T-helper 2 cell (primary cell): ENCODE results near the gene KIF9.
"Not testable (repeated sequence)": the region's sequence is repeated elsewhere in the genome, so short reads cannot be mapped to it uniquely, and the experiment has no call there.

Experiments used
- DNase-seq, 5 experiments: peaks; one replicate each; pipeline versions ENCODE4 v3.0.0 to v3.0.0-alpha.2; 2012 to 2022

The KIF9 gene

DNA sequence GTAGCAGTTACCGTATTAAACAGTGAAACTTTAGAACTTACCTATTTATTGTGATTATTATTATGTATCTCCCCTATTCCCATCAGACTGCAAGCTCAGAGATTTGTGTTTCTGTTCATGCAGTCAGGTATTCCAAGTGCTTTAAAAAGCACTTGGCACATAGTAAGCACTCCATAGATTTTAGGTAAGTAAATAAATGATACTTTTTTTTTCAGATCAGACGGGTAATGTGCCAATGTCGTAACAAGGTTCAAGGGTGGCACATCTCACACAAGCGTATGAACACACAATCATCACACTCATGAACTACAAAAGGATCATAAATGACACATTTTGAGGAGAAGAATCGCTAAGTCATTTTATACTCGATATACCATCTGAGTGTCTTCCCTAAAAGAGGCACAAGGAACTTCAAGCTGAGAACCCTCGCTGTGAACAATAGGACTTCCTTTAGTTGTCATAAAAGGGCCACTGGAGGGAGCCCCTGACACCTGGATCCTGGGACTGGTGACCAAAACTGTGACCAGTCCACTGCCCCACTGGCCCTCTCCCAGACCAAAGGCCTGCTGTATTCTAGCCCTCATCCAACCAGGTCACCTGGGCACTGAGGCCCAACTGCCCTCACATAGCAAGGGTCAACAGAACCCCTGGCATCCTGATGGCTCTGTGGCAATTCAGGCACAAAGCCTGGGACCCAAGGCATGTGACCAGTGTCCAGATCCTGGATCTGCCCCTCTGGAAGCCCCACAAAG, 32.1 kb downstream of the KIF9 start:
- no peak for DNase-seq

DNA sequence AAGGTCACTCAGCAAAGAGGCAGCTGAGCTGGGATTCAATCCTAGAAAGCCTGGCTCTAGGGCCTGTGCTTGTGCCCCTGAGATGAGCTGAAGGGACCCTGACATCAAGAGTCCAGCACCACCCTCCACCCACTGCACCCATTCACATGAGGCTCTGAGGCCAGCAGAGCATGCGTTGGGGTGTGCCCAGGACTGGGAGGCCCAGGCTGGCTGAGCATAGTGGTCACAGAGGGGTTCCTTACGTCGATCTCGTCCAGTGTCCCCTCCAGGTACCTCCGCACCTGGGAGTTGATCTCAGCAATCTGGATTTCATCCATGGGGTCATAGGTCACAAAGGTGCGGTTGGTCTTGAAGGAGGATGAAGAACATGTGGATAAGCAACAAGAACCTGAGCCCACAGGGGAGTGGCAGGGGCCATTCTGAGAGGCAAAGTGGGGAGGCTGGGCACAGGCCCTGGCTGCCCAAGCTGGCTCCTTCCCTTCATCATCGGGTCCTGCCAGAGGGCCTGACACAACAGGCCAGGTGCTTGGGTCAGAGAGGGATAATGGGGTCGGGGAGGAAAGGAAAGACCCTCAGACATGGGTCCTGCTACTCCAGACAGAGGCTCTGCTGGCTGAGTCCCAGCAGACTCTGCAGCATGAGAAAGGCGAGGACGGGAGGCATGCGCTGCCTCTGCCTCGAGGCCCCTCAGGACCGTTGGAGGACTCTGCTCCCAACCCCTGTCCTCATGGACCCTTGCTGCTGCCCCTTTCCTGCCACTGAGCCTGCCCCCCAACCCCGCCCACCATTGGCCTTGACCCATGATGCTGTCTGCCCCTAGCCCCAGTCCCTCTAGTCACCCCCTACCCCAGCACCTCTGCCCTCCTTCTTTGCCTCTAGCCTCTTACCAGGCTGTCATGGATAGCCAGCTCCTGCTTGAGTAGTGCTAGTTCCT, 35.2 kb downstream of the KIF9 start:
- DNase-seq, result no peak

DNA sequence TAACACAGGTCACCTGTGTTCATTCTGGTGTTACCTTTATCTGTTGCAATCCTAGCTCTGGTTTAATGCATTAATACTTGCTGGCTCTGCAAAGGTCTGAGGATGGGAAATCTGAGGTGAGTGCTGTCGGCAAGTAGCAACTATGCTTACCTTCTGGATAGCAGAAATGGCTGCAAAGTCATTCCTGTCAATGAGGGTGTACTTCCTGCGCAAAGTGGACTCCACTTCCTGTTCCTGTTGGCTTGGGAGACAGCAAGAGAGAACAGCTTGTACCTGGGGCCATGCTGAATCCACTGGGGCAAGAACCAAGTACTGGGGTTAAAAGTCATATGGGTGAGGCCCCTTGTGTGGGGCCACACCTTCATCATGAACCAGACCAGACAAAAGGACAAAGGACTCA, 37.3 kb downstream of the KIF9 start:
- no peak for DNase-seq

DNA sequence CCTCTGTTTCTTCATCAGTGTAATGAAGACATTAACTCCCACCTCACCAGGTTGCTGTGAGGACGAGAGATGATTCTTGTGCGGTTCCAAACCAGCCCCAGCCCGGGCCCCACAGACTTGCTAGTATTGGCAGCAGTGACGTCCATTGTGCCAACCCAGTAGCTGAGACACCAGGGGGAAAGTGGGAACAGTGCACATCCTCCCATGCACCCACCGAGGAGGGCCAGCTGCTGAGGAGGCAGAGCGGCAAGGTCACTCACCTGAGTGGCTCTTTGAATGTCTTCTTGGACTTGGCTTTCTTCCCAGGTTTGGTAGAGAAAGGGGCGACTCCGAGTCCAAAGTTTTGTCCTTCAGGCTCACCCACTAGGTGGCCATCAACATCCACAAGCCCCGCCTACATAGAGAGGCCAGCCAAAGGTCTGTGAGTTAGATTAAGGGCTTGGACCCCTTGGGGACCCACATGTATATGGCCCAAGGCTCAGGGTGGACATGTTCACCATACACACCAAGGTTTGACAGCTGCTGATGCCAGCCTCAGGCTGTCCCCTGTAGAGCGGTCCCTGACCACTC, 38.0 kb downstream of the KIF9 start:
- no peak for DNase-seq

DNA sequence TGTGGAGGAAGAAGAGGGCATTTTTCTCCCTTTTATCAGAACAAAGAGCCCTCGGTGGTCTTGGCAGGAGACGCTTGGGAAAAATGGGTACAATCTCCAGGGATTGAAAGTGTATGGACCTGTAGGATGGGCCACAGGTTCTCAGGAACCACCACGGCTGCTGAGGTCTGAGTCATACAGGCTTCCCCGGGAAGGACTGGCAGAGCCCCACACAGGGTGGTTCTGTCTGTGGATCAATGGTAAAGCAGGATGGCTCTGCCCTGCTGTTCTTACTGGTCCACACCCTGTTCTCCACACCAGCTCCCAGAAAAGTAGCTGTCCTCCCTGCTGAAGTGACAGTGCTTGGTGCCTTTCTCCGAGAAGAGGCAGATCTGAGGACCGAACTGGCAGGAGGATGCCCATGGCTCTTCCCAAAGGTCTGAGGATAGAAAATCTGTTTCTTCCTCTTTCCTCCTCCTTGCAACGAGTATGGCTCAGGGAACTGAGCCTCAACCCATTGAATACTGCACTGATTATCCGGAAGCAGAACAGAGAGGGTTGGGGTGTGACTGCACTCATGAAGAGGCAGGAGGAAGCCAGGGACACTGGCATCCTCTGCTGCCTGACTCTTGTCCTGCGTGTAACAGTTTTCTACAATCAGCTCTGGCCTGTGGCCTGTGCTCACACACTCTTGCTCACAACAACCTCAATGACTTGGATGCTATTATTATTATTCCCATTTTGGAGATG, 39.0 kb downstream of the KIF9 start:
- no peak for DNase-seq

DNA sequence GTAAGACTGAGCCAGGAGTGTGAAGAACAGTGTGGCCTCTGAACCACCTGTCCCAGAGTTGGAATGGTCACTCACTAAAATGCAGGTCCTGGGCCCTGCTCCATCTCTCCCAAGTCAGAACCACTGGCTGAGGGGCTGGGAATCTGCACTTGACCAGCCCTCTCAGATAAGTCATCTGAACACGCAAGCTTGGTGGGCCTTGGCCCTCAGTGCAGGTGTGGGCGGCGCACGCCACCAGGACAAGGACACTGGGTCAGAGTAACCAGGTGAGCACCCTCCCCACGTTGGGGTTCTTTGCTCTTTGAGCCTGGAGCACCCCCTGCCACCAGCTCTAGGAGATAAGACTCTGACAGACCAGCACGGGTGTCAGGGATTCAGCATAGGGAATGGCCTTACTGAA, 42.7 kb downstream of the KIF9 start:
- no peak for DNase-seq

DNA sequence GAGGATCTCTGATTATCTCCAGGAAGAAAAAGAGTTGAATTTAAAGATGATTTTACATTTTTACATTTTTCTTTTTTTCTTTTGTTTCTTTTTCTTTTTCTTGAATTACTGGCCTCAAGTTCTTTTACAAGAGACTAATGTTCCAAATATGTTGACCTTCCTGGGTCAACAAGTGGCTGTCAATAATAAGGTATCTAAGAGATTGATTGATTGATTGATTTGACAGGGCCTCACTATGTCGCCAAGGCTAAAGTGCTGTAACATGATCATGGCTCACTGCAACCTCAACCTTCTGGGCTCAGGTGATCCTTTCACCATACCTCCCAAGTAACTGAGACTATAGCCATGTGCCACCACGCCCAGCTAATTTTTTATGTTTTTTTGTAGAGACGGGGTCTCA, 44.6 kb downstream of the KIF9 start:
- no peak for DNase-seq

DNA sequence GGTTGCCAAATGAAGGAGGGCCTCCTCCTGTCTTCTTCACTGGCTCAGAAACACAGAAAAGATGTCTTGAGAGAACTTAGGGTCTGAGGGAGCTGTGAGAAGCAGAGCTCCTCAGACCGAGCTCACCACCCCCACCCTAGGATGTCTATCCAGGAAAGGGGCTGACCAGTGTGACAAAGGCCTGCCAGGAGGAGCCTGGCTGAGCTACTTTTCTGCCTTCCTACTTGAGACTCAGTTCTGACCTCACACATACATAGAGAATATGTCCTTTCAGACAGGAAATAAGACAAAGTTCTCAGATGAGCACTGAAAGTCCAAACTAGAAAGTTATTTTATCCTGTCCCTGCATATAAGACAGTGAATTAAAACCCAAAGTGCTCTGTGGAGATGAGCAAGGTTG, 54.5 kb downstream of the KIF9 start:
- no peak for DNase-seq

DNA sequence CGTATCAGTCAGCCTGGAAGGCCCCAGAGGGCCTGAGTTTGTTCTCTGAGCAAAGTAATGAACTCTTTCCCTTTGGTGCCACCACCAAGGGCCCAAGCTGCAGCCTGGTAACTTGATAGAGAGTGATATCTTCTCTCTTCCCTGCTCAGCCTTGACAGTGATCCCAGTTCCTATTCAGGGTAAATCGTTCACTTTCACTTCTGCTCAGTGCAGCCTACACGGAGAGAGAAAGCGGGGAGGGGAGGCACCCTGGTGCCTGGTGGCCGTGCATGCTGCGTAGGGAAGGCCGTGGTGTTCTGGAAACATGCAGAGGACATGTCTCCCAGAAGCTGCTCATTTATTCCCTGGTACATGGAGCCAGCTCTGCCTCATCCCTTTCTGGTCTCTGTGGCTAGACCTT, 54.9 kb downstream of the KIF9 start:
- no peak for DNase-seq

DNA sequence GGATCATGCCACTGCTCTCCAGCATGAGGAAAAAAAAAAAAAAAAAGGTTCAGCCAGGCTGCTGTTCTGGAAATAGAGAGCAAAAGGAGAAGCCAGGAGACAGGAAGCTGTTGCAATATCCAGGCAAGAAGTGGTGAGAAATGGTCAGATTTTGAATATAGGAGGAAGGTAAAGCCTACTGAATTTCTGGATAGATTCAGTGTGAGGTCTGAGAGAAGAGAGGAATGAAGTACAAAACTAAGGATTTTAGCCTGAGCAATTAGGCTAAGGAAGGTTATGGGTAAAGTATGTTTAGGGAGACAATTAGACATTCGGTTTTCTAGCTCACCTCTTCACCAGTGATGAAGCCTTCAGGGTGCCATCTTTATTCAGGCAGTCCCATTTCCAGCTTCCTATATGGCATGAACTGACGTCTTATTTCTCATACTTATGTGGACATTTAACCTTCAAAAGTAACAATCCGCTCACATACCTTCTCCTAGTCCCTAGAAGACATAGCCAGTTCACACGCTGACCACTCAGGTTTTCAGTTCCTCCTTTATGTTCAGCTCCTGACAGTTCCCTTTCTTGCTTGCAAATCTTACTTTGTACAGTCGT, 57.2 kb downstream of the KIF9 start:
- DNase-seq, result no peak

DNA sequence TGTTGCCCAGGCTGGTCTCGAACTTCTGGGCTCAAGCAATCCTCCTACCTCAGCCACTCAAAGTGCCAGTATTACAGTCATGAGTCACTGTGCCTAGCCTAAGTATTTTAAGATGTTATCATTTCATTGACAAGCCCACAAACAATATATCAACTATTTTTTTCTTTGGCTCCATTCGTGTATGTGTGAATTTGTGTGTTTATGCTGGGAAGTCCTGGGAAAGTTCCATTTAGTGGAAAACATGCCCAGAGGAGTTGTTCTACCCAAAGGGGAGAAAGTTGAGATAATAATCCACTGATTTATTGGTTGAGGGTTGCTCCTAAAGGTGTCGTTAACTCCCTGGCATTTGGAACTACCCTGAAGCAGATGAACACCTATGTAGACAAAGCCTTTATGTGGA, 58.8 kb downstream of the KIF9 start:
- no peak for DNase-seq

DNA sequence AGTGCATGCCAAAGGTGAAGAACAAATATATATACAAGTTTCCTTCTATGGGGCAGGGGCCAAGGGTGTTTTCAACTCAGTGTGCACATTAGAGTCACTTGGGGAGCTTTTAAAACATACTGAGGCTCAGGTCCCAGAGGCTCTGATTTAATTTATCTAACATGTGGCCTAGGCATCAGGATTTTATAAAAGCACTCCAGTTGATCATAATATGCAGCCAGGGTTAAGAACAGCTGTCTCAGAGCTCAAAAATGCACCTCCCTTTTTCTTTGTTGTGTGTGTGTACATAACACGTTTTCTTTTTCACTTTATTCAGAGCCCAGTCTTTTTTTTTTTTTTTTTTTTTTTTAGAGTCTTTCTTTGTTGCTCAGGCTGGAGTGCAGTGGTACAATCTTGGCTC, 60.8 kb downstream of the KIF9 start:
- DNase-seq, result no peak

DNA sequence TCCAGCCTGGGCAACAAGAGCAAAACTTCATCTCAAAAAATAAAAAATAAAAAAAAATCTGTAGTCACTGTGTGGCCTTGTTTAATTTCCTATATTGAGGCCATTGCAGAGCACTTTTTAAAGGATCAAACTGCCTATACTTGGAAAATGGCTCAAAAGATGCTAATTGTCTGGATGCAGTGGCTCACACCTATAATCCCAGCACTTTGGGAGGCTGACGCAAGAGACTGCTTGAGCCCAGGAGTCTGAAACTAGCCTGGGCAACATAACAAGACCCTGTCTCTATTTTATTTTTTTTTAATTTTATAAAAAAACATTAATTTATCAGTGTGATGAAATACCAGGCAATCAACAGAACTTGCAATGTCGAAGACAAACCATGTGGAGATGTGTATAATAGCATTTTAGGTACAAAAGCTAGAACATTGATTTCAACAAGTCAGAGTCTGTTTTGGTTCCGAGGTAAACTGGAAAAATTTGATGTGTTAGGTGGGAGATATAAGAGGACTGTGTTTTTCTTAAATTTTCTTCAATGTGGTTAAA, 71.7 kb downstream of the KIF9 start:
- no peak for DNase-seq

DNA sequence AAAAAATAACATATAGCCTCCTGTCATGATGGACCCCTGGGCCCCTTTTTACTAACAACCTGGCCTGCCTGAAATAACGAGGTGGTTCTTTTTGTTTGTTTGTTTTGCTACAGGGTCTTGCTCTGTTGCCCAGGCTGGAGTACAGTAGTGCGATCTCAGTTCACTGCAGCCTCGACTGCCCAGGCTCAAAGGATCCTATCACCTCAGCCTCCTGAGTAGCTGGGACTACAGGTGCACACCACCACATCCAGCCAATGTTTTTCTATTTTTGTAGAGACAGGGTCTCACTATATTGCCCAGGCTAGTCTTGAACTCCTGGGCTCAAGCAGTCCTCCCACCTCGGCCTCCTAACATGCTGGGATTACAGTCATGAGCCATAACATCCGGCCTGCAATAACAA, 76.6 kb downstream of the KIF9 start:
- not testable (repeated sequence) for DNase-seq

DNA sequence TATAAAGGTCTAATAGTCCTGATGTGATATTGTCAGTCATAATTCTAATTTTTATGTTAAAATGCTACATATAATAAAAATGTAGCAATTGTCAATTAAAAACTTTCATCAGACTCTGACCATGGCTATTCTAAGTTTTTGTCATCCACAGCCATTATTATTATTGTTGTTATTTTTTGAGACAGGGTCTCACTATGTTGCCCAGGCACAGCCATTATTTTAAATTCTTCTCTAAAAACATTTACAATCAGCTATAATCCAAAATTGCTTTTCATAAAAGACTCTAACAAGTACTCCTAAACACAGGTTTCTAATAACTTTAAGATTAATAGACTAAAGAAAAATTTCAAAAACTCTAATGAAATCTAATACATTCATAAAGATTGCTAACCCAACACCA, 77.7 kb downstream of the KIF9 start:
- no peak for DNase-seq

DNA sequence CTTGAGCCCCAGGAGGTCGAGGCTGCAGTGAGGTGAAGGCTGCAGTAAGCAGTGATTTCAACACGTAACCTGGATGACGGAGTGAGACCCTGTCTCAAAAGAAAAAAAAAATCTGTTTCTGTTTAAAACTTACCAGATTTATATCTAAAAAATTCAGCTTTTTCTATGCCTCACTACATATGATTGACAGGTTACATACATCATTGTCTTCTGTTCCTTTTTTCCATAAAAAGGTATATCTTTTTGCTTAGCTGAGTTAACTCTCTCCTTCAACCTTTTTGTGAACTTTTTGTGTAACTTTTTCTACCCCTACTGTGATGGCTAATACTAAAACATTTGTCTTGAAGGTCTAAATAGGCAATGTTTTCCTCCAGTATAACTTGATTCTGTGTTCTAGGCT, 80.1 kb downstream of the KIF9 start:
- no peak for DNase-seq

DNA sequence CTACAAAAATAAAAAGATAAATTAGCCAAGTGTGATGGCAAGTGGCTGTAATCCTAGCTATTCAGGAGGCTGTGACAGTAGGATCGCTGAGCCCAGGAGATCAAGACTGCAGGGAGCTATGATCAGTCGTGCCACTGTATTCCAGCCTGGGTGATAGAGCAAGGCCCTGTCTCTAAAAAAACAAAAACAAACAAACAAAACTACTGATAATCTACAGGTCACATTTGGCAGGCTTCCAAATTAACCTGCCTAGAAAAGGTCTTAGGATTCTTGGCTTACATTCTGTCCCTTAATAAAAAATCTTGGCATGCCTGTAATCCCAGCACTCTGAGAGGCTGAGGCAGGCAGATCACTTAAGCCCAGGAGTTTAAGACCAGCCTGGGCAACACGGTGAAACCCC, 85.3 kb downstream of the KIF9 start:
- DNase-seq, result no peak

DNA sequence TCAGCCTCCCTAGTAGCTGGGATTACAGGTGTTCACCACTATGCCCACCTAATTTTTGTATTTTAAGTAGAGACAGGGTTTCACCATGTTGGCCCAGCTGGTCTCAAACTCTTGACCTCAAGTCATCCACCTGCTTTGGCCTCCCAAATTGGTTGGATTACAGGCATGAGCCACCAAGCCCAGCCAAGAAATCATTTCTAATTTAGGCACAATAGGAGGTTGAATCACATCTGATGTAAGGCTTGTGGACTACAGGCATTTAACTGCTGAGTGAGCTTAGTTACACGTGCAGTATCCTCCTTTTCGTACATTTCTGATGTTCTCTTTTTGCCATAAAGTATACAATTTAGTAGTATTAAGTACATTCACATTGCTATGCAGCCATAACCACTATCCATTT, 87.6 kb downstream of the KIF9 start:
- no peak for DNase-seq

DNA sequence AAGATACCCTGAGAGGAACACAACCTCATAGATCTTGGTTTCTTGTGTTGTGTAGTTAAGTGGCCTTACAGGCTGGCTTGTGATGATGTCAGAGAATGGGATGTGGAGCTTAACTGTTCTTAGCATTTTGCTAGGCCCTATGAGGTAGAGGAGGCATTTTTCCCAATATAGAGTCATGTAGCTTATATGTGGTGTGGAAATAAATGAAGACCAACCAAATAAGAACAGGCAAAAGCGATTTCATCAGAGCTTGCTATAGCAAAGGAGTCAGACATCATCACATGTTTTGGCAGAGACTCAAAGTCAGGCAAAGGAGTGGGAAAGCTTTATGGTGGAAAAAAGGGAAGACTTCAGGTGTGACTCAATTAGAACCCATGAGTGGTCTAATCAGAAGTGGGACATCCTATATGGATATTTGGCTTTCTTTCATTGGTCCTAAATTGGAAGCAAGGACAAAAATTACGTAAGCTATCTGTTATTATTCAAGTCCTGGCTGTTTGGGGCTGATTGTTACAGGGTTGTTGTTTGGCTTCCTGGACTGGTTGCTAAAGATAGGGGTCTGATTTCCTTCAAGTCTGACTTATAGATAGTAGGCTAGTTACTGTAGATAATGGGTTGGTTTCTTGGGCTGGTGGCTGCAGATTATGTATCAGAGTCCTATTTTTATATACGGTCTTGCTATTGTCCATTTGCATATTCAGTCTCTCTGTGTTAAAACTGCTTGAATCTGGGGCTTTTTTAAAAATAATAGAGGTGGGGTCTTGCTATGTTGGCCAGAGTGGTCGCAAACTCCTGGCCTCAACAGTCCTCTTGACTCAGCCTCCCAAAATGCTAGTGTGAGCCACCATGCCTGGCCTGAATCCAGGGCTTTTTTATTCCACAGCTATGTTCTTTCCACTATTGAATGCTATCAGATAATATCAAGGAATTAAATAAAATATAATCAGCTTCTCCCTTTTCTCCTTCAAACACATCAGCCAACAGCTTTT, 88.4 kb downstream of the KIF9 start:
- no peak for DNase-seq

DNA sequence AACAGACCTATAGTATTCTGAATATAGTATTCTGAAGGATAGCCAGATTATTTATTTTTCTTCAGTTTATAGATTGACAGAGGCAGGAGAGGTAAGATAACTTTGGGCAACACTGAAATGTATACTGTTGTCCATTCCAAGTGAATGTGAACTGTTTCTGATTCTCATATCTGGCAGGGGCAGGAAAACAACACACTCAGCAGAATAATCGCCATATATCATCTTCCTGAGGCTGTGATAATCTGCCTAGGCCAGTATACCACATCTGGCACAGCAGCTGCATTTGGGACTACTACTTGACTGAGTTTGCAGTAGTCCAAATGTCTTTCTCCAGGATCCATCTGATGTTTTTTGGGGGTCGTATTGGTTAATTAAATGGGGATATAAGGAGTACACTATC, 96.3 kb downstream of the KIF9 start:
- no peak for DNase-seq

DNA sequence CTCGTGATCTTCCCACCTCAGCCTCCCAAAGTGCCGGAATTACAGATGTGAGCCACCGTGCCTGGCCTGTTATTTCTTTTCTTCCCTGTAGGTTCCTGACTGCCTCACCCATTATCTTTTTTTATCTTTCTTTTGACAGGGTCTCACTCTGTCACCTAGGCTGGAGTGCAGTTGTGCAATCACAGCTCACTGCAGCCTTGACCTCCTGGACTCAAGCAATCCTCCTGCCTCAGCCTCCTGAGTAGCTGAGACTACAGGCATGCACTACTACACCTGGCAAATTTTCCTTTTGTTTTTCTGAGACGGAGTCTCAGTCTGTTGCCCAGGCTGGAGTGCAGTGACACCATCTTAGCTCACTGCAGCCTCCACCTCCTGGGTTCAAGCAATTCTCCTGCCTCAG, 100.9 kb downstream of the KIF9 start:
- DNase-seq, result not testable (repeated sequence)
